Duodenal mucosa (tissue), 2 donors: ENCODE measurements around the gene DNAJB2.

Experiments
- H3K27ac ChIP-seq: one replicate; pipeline ENCODE4 v1.7.0; 2013; ENCODE audit warnings: low read depth, low read length
- H3K27me3 ChIP-seq, 2 donors: one replicate each; pipeline ENCODE4 v1.7.0; 2013; ENCODE audit warnings: low read length in 2 of 2, control low read depth in 1 of 2; ENCODE audit not compliant: insufficient read depth in 2 of 2, control insufficient read depth in 1 of 2
- H3K36me3 ChIP-seq, 2 donors: one replicate each; pipeline ENCODE4 v1.7.0; 2013; ENCODE audit warnings: low read length in 2 of 2, control low read depth in 1 of 2; ENCODE audit not compliant: insufficient read depth in 2 of 2, control insufficient read depth in 1 of 2
- H3K4me1 ChIP-seq, 2 donors: one replicate each; pipeline ENCODE4 v1.7.0; 2013; ENCODE audit warnings: low read length in 2 of 2, control low read depth in 1 of 2; ENCODE audit not compliant: insufficient read depth in 2 of 2, control insufficient read depth in 1 of 2
- H3K4me3 ChIP-seq, 2 donors: one replicate each; pipeline ENCODE4 v1.7.0; 2013; ENCODE audit warnings: low read length in 2 of 2, low read depth in 1 of 2
- H3K9ac ChIP-seq, 2 donors: one replicate each; pipeline ENCODE4 v1.7.0; 2013; ENCODE audit warnings: low read length in 2 of 2, low read depth in 1 of 2
- H3K9me3 ChIP-seq, 2 donors: one replicate each; pipeline ENCODE4 v1.7.0; 2013; ENCODE audit warnings: low read length in 2 of 2, control low read depth in 1 of 2; ENCODE audit not compliant: control insufficient read depth in 1 of 2

Gene DNAJB2

DNA sequence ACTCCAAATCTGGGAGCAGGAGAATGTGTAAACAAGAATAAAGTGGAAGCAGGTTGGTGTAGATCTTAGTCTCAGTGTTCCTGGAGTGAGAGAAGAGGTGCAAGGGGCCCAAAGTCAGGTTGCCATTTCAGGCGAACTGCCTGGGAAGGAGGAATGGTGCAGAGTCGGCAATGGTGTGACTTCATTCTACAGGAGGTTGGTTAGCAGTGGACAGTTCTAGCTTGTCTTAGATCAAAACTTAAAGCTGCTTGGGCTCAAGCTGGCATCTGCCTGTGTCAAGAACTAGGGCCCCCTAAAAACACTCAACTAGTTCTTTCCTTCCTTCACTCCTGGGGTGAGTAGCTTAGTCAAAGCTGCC lies 30.3 kb upstream of the DNAJB2 start:
- Histone ChIP-seq H3K36me3 (peaks cover 14 to 30% of the 10 kb centered on the region in 2 donors), H3K4me1 (peaks cover 77 to 90% of the 10 kb centered on the region in 2 donors)

DNA sequence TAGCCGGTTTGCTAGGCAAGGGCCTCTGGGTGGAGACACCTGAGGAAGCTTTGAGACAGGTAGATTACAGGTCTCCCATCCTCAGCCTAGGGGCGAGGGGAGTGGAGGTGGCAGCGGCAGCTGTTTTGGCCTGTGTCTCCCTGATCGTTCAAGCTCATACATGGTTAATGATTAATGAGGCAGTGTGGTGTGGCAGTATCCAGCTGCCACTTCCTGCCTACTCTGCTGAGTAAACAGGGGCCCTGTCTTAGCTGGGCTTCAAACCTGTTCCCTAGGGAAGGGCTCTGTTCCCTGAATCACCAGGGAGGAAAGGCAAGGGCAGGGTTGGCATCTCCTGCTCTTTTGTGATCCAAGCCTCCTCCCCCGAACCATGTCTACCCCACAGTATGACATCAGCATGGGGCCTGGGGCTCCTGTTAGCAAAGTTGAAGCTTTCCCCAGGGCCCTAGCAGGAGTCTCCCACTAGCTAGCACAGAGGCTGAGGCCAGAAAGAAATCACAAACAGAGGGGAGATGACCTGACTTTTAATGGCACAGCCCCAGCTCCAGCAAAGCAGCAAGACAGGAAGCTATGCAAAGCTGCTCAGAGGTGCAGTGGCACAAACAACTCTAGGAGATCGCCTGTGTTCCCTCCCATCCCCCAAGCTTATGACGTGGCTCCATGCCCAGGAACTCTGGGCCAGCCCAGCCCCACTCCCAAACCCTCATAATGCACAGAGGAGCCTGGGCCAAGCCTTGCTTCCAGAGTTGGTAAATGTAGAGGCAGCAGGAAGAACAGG lies 29.8 kb upstream of the DNAJB2 start:
- Histone ChIP-seq H3K36me3 (peaks cover 14 to 30% of the 10 kb centered on the region in 2 donors), H3K4me1 (peaks cover 77 to 85% of the 10 kb centered on the region in 2 donors), H3K27me3 (no peaks in the 10 kb centered on the region), H3K4me3 (peak overlapping the region; percentile 43 to 54), H3K27ac (peak overlapping the region; percentile 92), H3K9me3 (no peaks in the 10 kb centered on the region), H3K9ac (peak overlapping the region; percentile 18 to 78)

More for the DNA sequence above, 30.3 kb upstream of the DNAJB2 start:
- Histone ChIP-seq H3K27ac (peak overlapping the region; percentile 92), H3K27me3 (no peaks in the 10 kb centered on the region), H3K4me3 (peak overlapping the region; percentile 43 to 54), H3K9me3 (no peaks in the 10 kb centered on the region), H3K9ac (peak overlapping the region; percentile 18 to 78)

DNA sequence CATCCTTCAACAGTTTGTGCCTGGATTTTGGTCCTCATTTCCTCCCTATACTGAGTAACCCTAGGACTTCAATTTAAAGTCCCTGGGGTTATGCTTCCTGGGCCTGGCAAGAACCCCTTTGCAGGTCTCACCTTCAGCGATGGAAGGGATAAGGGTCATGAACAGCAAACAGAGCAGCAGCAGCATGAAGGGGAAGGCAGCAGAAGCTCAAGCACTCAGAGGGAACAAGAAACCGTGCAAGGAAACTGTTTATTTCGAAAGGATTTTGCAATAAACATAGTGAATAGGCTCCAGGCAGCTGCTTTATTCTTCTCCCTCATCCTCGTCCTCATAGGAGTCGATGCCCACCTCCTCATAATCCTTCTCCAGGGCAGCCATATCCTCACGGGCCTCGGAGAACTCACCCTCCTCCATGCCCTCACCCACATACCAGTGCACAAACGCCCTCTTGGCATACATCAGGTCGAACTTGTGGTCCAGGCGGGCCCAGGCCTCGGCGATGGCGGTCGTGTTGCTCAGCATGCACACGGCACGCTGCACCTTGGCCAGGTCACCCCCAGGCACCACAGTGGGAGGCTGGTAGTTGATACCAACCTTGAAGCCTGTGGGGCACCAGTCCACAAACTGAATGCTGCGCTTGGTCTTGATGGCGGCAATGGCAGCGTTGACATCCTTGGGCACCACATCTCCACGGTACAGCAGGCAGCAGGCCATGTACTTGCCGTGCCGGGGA lies 29.0 kb upstream of the DNAJB2 start:
- H3K36me3 ChIP-seq = peaks cover 14 to 30% of the 10 kb centered on the region in 2 donors
- peaks cover 71 to 82% of the 10 kb centered on the region in 2 donors for H3K4me1 ChIP-seq
- no peaks in the 10 kb centered on the region for H3K27me3 ChIP-seq
- H3K4me3 ChIP-seq = peak overlapping the region; percentile 43 to 54
- H3K9ac ChIP-seq = peak overlapping the region; percentile 18 to 78
- H3K9me3 ChIP-seq = no peaks in the 10 kb centered on the region
- H3K27ac ChIP-seq = peak overlapping the region; percentile 92

DNA sequence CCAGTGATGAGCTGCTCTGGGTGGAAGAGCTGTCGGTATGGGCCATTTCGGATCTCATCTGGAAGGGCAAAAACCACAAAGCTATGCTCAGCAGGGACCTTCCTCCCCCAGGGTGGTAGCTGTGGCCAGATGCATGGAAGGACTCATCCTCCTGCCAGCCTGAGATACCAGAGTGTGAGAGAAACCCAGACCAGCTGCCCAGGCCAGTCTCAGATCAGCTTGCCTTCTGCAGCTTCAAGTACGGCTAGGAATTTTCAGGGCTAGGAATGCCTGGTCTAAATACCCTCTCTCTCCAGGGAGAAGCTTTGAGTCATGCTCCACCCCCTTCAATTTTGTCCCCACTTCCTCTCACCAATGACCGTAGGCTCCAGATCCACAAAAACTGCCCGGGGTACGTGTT lies 27.5 kb upstream of the DNAJB2 start:
- Histone ChIP-seq H3K36me3 (peaks cover 14 to 30% of the 10 kb centered on the region in 2 donors), H3K4me1 (peaks cover 61 to 71% of the 10 kb centered on the region in 2 donors), H3K9ac (peak overlapping the region; percentile 74 to 89), H3K27me3 (peaks cover 0 to 3% of the 10 kb centered on the region in 2 donors), H3K4me3 (peak overlapping the region; percentile 82 to 87), H3K27ac (no peak overlapping the region), H3K9me3 (no peaks in the 10 kb centered on the region)

DNA sequence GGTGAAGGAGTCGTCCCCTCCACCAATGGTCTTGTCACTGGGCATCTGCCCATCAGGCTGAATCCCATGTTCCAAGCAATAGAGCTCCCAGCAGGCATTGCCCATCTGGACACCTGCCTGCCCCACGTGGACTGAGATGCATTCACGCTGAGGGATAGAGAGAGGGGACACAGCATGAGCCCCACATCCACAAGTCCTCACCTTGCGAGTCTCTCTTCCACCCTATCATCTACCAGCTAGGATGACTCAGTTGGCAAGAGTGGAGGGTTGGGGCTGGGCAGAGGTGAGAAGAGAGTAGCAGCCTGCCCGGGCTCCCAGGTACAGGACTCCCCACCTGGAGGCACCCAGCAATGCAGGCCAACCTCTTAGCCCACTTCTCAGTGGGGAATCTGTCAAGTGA lies 27.1 kb upstream of the DNAJB2 start:
- Histone ChIP-seq H3K9ac (peak overlapping the region; percentile 74 to 89), H3K27ac (no peak overlapping the region), H3K27me3 (peaks cover 0 to 3% of the 10 kb centered on the region in 2 donors), H3K4me1 (peaks cover 57 to 66% of the 10 kb centered on the region in 2 donors), H3K36me3 (peaks cover 14 to 27% of the 10 kb centered on the region in 2 donors), H3K4me3 (peak overlapping the region; percentile 82 to 87), H3K9me3 (no peaks in the 10 kb centered on the region)

DNA sequence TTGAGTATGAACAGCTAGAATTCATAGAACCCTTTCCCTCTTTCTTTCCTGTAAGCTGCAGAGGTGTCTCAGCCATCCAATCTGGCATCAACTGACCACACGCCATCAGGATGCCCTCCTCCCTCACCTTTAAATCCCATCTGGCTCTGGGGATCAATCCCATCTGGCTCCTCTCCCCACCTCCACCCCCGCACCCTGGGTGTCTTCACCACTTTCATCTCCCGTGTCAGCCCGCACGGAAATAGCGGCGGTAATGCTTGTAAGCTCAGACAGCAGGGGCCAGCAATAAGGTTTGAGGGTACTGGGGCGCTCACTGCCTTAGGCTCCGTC lies 26.6 kb upstream of the DNAJB2 start:
- Histone ChIP-seq H3K27me3 (peaks cover 0 to 3% of the 10 kb centered on the region in 2 donors), H3K9ac (peak overlapping the region; percentile 74 to 89), H3K36me3 (peaks cover 10 to 23% of the 10 kb centered on the region in 2 donors), H3K4me3 (peak overlapping the region; percentile 82 to 87), H3K27ac (peak overlapping the region; percentile 70), H3K9me3 (no peaks in the 10 kb centered on the region), H3K4me1 (peaks cover 53 to 62% of the 10 kb centered on the region in 2 donors)

- peaks cover 47 to 57% of the 10 kb centered on the region in 2 donors for H3K4me1 ChIP-seq
- H3K36me3 ChIP-seq = peaks cover 7 to 17% of the 10 kb centered on the region in 2 donors
- peak within 1 kb of the TSS; percentile 74 to 89 for H3K9ac ChIP-seq
- H3K4me3 ChIP-seq = peak within 1 kb of the TSS; percentile 82 to 87
- H3K27me3 ChIP-seq = peaks cover 0 to 3% of the 10 kb centered on the region in 2 donors
- H3K27ac ChIP-seq = peak within 1 kb of the TSS; percentile 70
- no peaks in the 10 kb centered on the region for H3K9me3 ChIP-seq
These were observed 26.0 kb upstream of the DNAJB2 start, which contains the start of gene TUBA4B for GRCh38 chr2:219252900-219253752. TUBA4B (plus strand) TSS chr2:219253243; CDS start chr2:219253408, 165 bp downstream.

DNA sequence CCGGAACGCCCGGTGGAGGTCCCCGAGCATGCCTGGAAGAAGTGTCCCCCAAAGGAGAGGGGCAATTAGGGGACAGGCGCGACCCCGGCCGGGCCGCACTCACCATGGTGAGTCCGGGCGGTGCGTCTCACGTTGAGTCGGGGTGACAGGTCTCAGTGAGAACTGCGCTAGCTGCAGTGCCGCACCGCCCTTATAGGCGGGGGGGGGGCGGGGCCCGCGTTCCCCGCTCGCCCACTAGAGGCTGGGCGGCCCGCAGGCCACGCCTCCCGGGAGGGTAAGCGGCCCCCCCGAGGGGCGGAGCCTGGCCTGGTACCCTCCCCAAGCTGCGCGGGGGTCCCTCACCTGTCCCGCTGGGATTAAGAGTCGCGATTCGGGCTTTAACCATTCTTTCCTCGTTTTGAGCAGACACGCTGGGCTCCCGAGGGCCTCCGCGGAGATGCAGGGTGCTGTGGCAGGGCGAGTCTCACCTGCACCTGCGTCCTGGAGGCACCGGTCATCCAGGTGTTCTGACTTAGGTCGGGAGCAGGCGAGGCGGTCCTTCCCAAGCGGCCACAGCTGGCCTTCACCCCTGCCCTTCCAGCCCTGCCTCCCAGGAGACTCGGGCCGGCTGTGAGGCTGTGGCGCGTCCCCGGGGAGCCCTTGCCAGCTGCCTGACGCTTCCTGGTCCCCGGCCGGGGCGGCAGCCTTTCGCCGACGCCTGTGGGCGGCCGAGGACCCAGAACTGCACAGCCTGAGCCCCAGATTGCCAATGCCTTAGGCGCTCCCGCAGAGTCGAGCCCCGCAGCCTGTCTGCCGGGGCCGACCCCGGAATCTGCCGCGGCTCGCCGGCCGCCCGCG lies 25.2 kb upstream of the DNAJB2 start, which contains the start of gene TUBA4A:
TUBA4A (minus strand) TSS at position 166 of the 837 bp plus-strand sequence; CDS start at position 106, 60 bp downstream.
- H3K36me3 ChIP-seq = peaks cover 7 to 15% of the 10 kb centered on the region in 2 donors
- no peaks in the 10 kb centered on the region for H3K9me3 ChIP-seq
- peak within 1 kb of the TSS; percentile 70 for H3K27ac ChIP-seq
- H3K9ac ChIP-seq = peak within 1 kb of the TSS; percentile 74 to 89
- peaks cover 38 to 48% of the 10 kb centered on the region in 2 donors for H3K4me1 ChIP-seq
- H3K27me3 ChIP-seq = peaks cover 0 to 3% of the 10 kb centered on the region in 2 donors
- H3K4me3 ChIP-seq = peak within 1 kb of the TSS; percentile 82 to 87
